ENCODE measurements around the gene ZNF799. TPM values are rescaled to one million over a fixed set of nuclear protein-coding genes. Genes with fewer than 3 reads are reported as not detected.
"Not testable (repeated sequence)": the region's sequence is repeated elsewhere in the genome, so short reads cannot be mapped to it uniquely, and the experiment has no call there.

The ZNF799 gene
- total RNA-seq, 1 experiment from 2014 or later, result 2.9 TPM

DNA sequence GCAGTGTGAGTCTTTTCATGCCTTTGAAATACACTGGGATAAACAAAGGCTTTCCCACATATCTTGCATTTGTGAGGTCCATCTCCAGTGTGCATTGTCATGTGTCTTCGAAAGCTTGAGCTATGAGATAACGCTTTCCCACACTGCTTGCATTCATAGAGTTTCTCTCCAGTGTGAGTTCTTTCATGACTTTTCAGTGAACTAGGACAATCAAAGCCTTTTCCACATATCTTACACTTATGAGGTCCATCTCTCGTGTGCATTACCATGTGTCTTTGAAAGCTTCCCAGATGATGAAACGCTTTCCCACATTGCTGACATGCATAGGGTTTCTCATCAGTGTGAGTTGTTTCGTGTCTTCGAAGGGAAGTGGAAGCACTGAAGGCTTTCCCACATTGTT is 9.9 kb downstream of the ZNF799 start:
- H3K9me2 ChIP-seq (ENCODE audit: insufficient read depth); H3K79me2 ChIP-seq (ENCODE audit: low read depth); DNase-seq; H2AFZ ChIP-seq; H3K4me3 ChIP-seq; POLR2A ChIA-PET (ENCODE audit: unreplicated experiment); H3K27ac ChIP-seq; H4K20me1 ChIP-seq (ENCODE audit: insufficient read depth); CTCF ChIA-PET; H3K27me3 ChIP-seq (ENCODE audit: insufficient read depth, low read depth); H3F3A ChIP-seq (ENCODE audit: insufficient read depth, low read depth); H3K4me2 ChIP-seq; BruUV-seq (replicated peaks); intact Hi-C loops (cut with micrococcal nuclease; ENCODE audit: unreplicated experiment); H3K4me1 ChIP-seq (replicated peaks; ENCODE audit: insufficient read depth): not testable (repeated sequence)
- Histone ChIP-seq H3K36me3 (ENCODE audit: low read depth) (peaks cover 19% of the 10 kb centered on the region), H3K9me3 (ENCODE audit: insufficient read depth, low read depth) (peaks cover 25% of the 10 kb centered on the region; the same call in 1 of the 2 replicates)

- H3K27me3 ChIP-seq (ENCODE audit: insufficient read depth, low read depth); H4K20me1 ChIP-seq (ENCODE audit: insufficient read depth); H3K4me1 ChIP-seq (replicated peaks; ENCODE audit: insufficient read depth); DNase-seq; BruUV-seq (replicated peaks); POLR2A ChIA-PET (ENCODE audit: unreplicated experiment); H3F3A ChIP-seq (ENCODE audit: insufficient read depth, low read depth); intact Hi-C loops (cut with micrococcal nuclease; ENCODE audit: unreplicated experiment); H3K79me2 ChIP-seq (ENCODE audit: low read depth); H3K9me2 ChIP-seq (ENCODE audit: insufficient read depth); H3K4me3 ChIP-seq; H3K4me2 ChIP-seq; H3K27ac ChIP-seq; H2AFZ ChIP-seq: not testable (repeated sequence)
- H3K36me3 ChIP-seq (ENCODE audit: low read depth), result peaks cover 13% of the 10 kb centered on the region
- CTCF ChIA-PET, result interaction anchor here (0.6 kb wide), 1 partner anchor 71 kb away, joined by 4 read pairs; no protein-coding TSS in a partner anchor
- peaks cover 17% of the 10 kb centered on the region; the same call in 1 of the 2 replicates for H3K9me3 ChIP-seq (ENCODE audit: insufficient read depth, low read depth)
These were observed 14.7 kb downstream of the ZNF799 start for GRCh38 chr19:12386365-12386764.

GRCh38 chr19:12380444-12380737 is 20.7 kb downstream of the ZNF799 start:
- no peak overlapping the region for H3K4me2 ChIP-seq
- TF ChIP-seq EZH2 (IDR thresholded peaks at IDR 0.05; ENCODE audit: low read depth) (no peak), CTCF (conservative IDR thresholded peaks at IDR 0.05) (no peak)
- H3K9me2 ChIP-seq (ENCODE audit: insufficient read depth), result no peaks in the 10 kb centered on the region
- H4K20me1 ChIP-seq (ENCODE audit: insufficient read depth), result no peaks in the 10 kb centered on the region
- H2AFZ ChIP-seq, result no peak overlapping the region
- H3K36me3 ChIP-seq (ENCODE audit: low read depth), result no peaks in the 10 kb centered on the region
- H3K27ac ChIP-seq, result no peak overlapping the region
- BruUV-seq (replicated peaks), result no TSS peak
- ChIA-PET CTCF (no interaction called here), POLR2A (ENCODE audit: unreplicated experiment) (no interaction called here)
- intact Hi-C loops (cut with micrococcal nuclease; ENCODE audit: unreplicated experiment), result no loop called here
- no peak for DNase-seq
- no peak overlapping the region for H3K4me3 ChIP-seq
- H3K27me3 ChIP-seq (ENCODE audit: insufficient read depth, low read depth), result no peaks in the 10 kb centered on the region
- peaks cover 13% of the 10 kb centered on the region; the same call in 1 of the 2 replicates for H3K9me3 ChIP-seq (ENCODE audit: insufficient read depth, low read depth)
- no peaks in the 10 kb centered on the region for H3F3A ChIP-seq (ENCODE audit: insufficient read depth, low read depth)
- no peaks in the 10 kb centered on the region for H3K4me1 ChIP-seq (replicated peaks; ENCODE audit: insufficient read depth)
- no peaks in the 10 kb centered on the region for H3K79me2 ChIP-seq (ENCODE audit: low read depth)

GRCh38 chr19:12379732-12380443 is 21.2 kb downstream of the ZNF799 start:
- no peak for DNase-seq
- ChIA-PET CTCF (no interaction called here), POLR2A (ENCODE audit: unreplicated experiment) (no interaction called here)
- intact Hi-C loops (cut with micrococcal nuclease; ENCODE audit: unreplicated experiment), result no loop called here
- TF ChIP-seq CTCF (conservative IDR thresholded peaks at IDR 0.05) (no peak), EZH2 (IDR thresholded peaks at IDR 0.05; ENCODE audit: low read depth) (no peak)
- Histone ChIP-seq H3K4me3 (no peak overlapping the region), H3F3A (ENCODE audit: insufficient read depth, low read depth) (no peaks in the 10 kb centered on the region), H2AFZ (no peak overlapping the region), H4K20me1 (ENCODE audit: insufficient read depth) (no peaks in the 10 kb centered on the region), H3K9me2 (ENCODE audit: insufficient read depth) (no peaks in the 10 kb centered on the region), H3K4me1 (replicated peaks; ENCODE audit: insufficient read depth) (no peaks in the 10 kb centered on the region), H3K36me3 (ENCODE audit: low read depth) (no peaks in the 10 kb centered on the region), H3K9me3 (ENCODE audit: insufficient read depth, low read depth) (peaks cover 13% of the 10 kb centered on the region; the same call in 1 of the 2 replicates), H3K27me3 (ENCODE audit: insufficient read depth, low read depth) (no peaks in the 10 kb centered on the region), H3K4me2 (no peak overlapping the region), H3K79me2 (ENCODE audit: low read depth) (no peaks in the 10 kb centered on the region), H3K27ac (no peak overlapping the region)
- no TSS peak for BruUV-seq (replicated peaks)

Data from PC-9 (cell line).